Kidney (tissue), 14 donors: ENCODE results near the gene RASA3. TPM values are rescaled to one million over a fixed set of nuclear protein-coding genes. Genes with fewer than 3 reads are reported as not detected.
A peak's percentile ranks its signal among the peaks of the same experiment; 100 is the strongest.
"Not testable (repeated sequence)": the region's sequence is repeated elsewhere in the genome, so short reads cannot be mapped to it uniquely, and the experiment has no call there.

Experiments used
- DNase-seq, 5 donors: peaks; one replicate each; pipeline ENCODE4 v3.0.0-alpha.2; 2013 to 2020
- FAIRE-seq: peaks from 2 replicates; lab custom pipeline; 2012; peaks lifted over from hg19 to GRCh38; lab: Jason Lieb, UNC
- H3K27ac ChIP-seq, 2 donors: one replicate each; pipeline ENCODE4 v1.7.0; 2013; ENCODE audit warnings: low read depth in 2 of 2, low read length in 2 of 2, inconsistent platforms in 1 of 2
- H3K27me3 ChIP-seq: one replicate; pipeline ENCODE4 v1.7.1; 2013; ENCODE audit warnings: low read length, inconsistent platforms; ENCODE audit not compliant: control insufficient read depth, insufficient read depth
- H3K36me3 ChIP-seq, 3 donors: one replicate each; pipeline versions ENCODE4 v1.7.0 to v1.7.1; 2013; ENCODE audit warnings: low read length in 3 of 3, control low read depth in 1 of 3, inconsistent platforms in 1 of 3; ENCODE audit not compliant: insufficient read depth in 3 of 3, control insufficient read depth in 2 of 3
- H3K4me1 ChIP-seq, 3 donors: one replicate each; pipeline versions ENCODE4 v1.7.0 to v1.7.1; 2013; ENCODE audit warnings: low read length in 3 of 3, inconsistent platforms in 1 of 3, low read depth in 1 of 3; ENCODE audit not compliant: control insufficient read depth in 2 of 3, insufficient read depth in 2 of 3
- H3K4me3 ChIP-seq, 3 donors: one replicate each; pipeline versions ENCODE4 v1.7.0 to v1.8.1; 2013; ENCODE audit warnings: low read length in 3 of 3, control low read depth in 1 of 3, inconsistent platforms in 1 of 3
- H3K9ac ChIP-seq, 3 donors: one replicate each; pipeline versions ENCODE4 v1.7.0 to v1.7.1; 2013; ENCODE audit warnings: low read length in 3 of 3, control low read depth in 1 of 3, inconsistent platforms in 1 of 3
- H3K9me3 ChIP-seq, 3 donors: one replicate each; pipeline versions ENCODE4 v1.7.0 to v1.7.1; 2013; ENCODE audit warnings: low read length in 3 of 3, control low read depth in 1 of 3, inconsistent platforms in 1 of 3; ENCODE audit not compliant: control insufficient read depth in 2 of 3, insufficient read depth in 1 of 3
- intact Hi-C: fragments of 100-400 bp; cut with DNase I; formaldehyde crosslinking; loops from one replicate; pipeline ENCODE4 v1.11.1; 2022
- polyA plus RNA-seq: library from polyadenylated mRNA; stranded (reverse); fragments of 350-450 nt; fragmentation: Illumina TruSeq; extraction: RNeasy Lipid Tissue Mini Kit (QIAGEN cat#74804); gene quantifications from one replicate; pipeline ENCODE4 v1.2.3, GENCODE V29; 2014; ENCODE audit warnings: low read depth, low replicate concordance; ENCODE audit not compliant: insufficient read depth
- total RNA-seq: library from RNA; stranded (reverse); fragmentation: NEBNext Ultra II Directional; extraction: Animal tissue kit (Norgen Biotek cat#: 25700); gene quantifications from one replicate; pipeline ENCODE4 v1.2.1, GENCODE V29; 2021
- TF ChIP-seq, protein P1 (sequence below): IDR thresholded peaks from 3 replicates; pipeline ENCODE4 v1.5.1; 2012; ENCODE audit warnings: mild to moderate bottlenecking, moderate library complexity, borderline replicate concordance; ENCODE audit not compliant: insufficient read depth; ENCODE audit errors: extremely low read depth
- donor health status: control.
- donor health status: control.
- donor health status: control.
- donor health status: control.
- donor health status: control.
- donor health status: DM: yes; HTN: yes; CAD: no.
- donor health status: Normal renal cell carcinoma (clear cell type).

Gene RASA3
- total and polyA plus RNA-seq, 2 donors from 2014 or later = 4.2 to 28.8 TPM

DNA sequence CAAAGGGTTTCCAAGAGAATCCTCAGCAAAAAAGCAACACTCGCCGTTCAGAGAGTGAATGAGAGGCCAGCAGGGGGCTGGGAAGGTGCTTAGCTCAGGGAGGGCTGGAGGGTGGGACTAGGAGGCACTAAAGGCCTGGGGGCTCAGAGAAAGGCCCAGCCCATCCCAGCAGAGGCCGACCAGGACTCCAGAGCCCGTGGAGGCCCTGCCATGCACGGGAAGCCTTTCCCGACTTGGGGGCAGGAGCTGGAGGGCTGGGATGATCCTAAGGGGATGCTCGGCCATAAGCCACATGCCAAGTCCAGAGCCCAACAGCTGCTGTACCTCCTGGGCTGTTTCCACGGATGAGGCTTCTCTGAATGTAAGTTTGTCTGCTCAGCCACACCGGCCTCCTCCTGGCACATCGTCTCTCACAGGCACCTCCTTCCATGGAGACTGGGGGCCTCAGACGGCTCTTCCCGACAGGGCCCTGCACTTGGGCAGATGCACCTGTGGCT, 19.5 kb downstream of the RASA3 start:
- TF ChIP-seq, protein P1, sequence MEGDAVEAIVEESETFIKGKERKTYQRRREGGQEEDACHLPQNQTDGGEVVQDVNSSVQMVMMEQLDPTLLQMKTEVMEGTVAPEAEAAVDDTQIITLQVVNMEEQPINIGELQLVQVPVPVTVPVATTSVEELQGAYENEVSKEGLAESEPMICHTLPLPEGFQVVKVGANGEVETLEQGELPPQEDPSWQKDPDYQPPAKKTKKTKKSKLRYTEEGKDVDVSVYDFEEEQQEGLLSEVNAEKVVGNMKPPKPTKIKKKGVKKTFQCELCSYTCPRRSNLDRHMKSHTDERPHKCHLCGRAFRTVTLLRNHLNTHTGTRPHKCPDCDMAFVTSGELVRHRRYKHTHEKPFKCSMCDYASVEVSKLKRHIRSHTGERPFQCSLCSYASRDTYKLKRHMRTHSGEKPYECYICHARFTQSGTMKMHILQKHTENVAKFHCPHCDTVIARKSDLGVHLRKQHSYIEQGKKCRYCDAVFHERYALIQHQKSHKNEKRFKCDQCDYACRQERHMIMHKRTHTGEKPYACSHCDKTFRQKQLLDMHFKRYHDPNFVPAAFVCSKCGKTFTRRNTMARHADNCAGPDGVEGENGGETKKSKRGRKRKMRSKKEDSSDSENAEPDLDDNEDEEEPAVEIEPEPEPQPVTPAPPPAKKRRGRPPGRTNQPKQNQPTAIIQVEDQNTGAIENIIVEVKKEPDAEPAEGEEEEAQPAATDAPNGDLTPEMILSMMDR = no peak
- FAIRE-seq = no peak
- DNase-seq = peak in 1 of 5 donors; percentile 51
- H3K36me3 ChIP-seq = no peaks in the 10 kb centered on the region
- peaks cover 0 to 12% (median 11%) of the 10 kb centered on the region in 3 donors for H3K4me1 ChIP-seq
- no peak overlapping the region for H3K9ac ChIP-seq
- no peaks in the 10 kb centered on the region for H3K9me3 ChIP-seq
- intact Hi-C loops = no loop called here
- H3K27ac ChIP-seq = no peak overlapping the region
- H3K4me3 ChIP-seq = no peak overlapping the region
- H3K27me3 ChIP-seq = no peaks in the 10 kb centered on the region

DNA sequence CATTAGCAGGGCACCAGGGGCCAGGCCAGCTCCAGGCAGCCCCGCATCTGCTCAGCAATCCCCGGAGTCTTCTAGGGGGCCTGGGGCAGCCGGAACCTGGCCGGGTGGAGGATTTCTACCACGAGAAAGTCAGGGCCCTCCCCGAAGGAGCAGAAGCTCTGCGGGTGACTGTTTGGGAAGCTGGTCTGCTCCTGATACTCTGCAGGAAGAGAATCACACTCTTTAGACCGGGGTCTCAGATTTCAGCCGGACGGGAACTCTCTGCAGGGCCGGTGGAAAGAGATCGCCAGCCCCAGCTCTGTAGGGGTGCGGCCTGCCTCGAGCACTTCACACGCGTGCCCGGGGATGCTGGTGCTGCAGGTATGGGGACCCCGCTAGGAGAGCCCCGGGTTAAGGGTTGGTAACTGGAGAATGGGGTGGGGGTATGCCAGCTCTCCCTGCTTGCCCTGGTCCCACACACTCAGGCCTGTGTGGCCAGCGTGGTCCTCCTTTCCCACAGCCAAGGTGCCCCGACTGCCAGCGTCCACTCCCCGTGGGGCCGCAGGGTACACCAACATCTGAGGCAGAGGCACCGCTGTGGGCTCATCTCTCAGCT, 20.1 kb downstream of the RASA3 start:
- DNase-seq (peak in 4 of 5 donors; percentile 60 to 67 (median 62)), FAIRE-seq (no peak)
- intact Hi-C loops = no loop called here
- peaks cover 0 to 12% (median 11%) of the 10 kb centered on the region in 3 donors for H3K4me1 ChIP-seq
- no peak overlapping the region for H3K4me3 ChIP-seq
- H3K27ac ChIP-seq = no peak overlapping the region
- H3K36me3 ChIP-seq = no peaks in the 10 kb centered on the region
- no peaks in the 10 kb centered on the region for H3K27me3 ChIP-seq
- H3K9ac ChIP-seq = no peak overlapping the region
- TF ChIP-seq, protein P1 = no peak
- no peaks in the 10 kb centered on the region for H3K9me3 ChIP-seq

DNA sequence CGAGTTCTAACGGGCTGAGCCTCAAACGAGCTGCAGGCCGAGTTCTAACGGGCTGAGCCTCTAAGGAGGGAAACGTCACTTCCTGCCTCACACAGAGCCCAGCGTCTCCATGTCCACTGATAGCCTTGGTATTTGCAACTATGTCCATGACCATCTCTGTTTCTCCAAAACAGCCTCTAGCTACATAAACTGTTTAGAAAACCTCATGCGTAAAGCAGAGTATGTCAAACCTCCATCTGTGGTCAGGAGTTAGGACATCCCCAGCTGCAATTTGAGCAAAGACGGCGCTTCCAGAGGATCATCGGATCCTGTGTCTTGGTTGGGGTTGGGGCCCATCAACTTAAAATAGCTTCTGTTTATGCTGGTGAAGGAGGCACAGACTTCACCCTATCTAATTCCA, 20.8 kb downstream of the RASA3 start:
- H3K9me3 ChIP-seq = no peaks in the 10 kb centered on the region
- H3K27me3 ChIP-seq = no peaks in the 10 kb centered on the region
- FAIRE-seq (no peak), DNase-seq (no peak)
- intact Hi-C loops = no loop called here
- H3K4me3 ChIP-seq = no peak overlapping the region
- TF ChIP-seq, protein P1 = no peak
- peaks cover 0 to 15% (median 11%) of the 10 kb centered on the region in 3 donors for H3K4me1 ChIP-seq
- H3K27ac ChIP-seq = no peak overlapping the region
- no peaks in the 10 kb centered on the region for H3K36me3 ChIP-seq
- H3K9ac ChIP-seq = no peak overlapping the region

DNA sequence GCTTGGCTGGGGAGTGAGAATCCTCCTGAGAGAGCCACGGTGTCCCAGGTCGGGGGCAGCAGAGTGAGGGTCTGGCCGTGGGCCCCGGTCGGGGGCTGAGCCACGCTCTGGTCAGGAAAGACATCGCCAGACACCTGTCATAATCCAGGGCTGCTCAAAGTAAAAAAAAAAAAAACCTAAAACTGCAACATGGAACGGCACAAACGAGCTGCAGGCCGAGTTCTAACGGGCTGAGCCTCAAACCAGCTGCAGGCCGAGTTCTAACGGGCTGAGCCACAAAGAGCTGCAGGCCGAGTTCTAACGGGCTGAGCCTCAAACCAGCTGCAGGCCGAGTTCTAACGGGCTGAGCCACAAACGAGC, 21.6 kb downstream of the RASA3 start:
- FAIRE-seq, H3K9me3 ChIP-seq, H3K27ac ChIP-seq, H3K36me3 ChIP-seq, H3K27me3 ChIP-seq, H3K9ac ChIP-seq, DNase-seq, intact Hi-C loops, H3K4me3 ChIP-seq: not testable (repeated sequence)
- peaks cover 0 to 15% (median 8%) of the 10 kb centered on the region in 3 donors for H3K4me1 ChIP-seq
